GM23248 (cell line): Measurements from ENCODE around the gene ILK. TPM values are rescaled to one million over a fixed set of nuclear protein-coding genes. Genes with fewer than 3 reads are reported as not detected.
A peak's percentile ranks its signal among the peaks of the same experiment; 100 is the strongest.

Experiments used
- DNase-seq: peaks from one replicate; pipeline ENCODE4 v3.0.0-alpha.2; 2015
- H2AFZ ChIP-seq: fragments of 200-600 bp; sonication (generic); 2 replicates; pipeline ENCODE4 v1.6.1; 2016; ENCODE audit warnings: antibody characterized with exemption
- H3F3A ChIP-seq: fragments of 200-600 bp; sonication (generic); 2 replicates; pipeline ENCODE4 v1.6.1; 2016; ENCODE audit warnings: mild to moderate bottlenecking, antibody characterized with exemption, mixed run types; ENCODE audit not compliant: insufficient read depth
- H3K27ac ChIP-seq: fragments of 200-600 bp; sonication (generic); 2 replicates; pipeline ENCODE4 v1.5.1; 2016; ENCODE audit warnings: mild to moderate bottlenecking
- H3K27me3 ChIP-seq: fragments of 200-600 bp; sonication (generic); replicated peaks from 2 replicates; pipeline ENCODE4 v1.6.1; 2016; ENCODE audit warnings: mild to moderate bottlenecking; ENCODE audit not compliant: insufficient read depth
- H3K36me3 ChIP-seq: fragments of 200-600 bp; sonication (generic); 2 replicates; pipeline ENCODE4 v1.6.1; 2016; ENCODE audit warnings: low read depth, mild to moderate bottlenecking
- H3K4me1 ChIP-seq: fragments of 200-600 bp; sonication (generic); 2 replicates; pipeline ENCODE4 v1.6.1; 2016; ENCODE audit warnings: mild to moderate bottlenecking; ENCODE audit not compliant: insufficient read depth
- H3K4me2 ChIP-seq: fragments of 200-600 bp; sonication (generic); one replicate; pipeline ENCODE4 v1.6.1; 2016; ENCODE audit warnings: mild to moderate bottlenecking; ENCODE audit not compliant: unreplicated experiment
- H3K4me3 ChIP-seq: fragments of 200-600 bp; sonication (generic); 2 replicates; pipeline ENCODE4 v1.5.1; 2016; ENCODE audit warnings: mild to moderate bottlenecking
- H3K79me2 ChIP-seq: fragments of 200-600 bp; sonication (generic); 2 replicates; pipeline ENCODE4 v1.6.1; 2016; ENCODE audit warnings: mild to moderate bottlenecking; ENCODE audit not compliant: insufficient read depth
- H3K9ac ChIP-seq: fragments of 200-600 bp; sonication (generic); 2 replicates; pipeline ENCODE4 v1.6.1; 2016; ENCODE audit warnings: mild to moderate bottlenecking
- H3K9me2 ChIP-seq: fragments of 200-600 bp; sonication (generic); 2 replicates; pipeline ENCODE4 v1.6.1; 2016; ENCODE audit warnings: mixed run types, mild to moderate bottlenecking, moderate library complexity; ENCODE audit not compliant: insufficient read depth
- H3K9me3 ChIP-seq: fragments of 200-600 bp; sonication (generic); one replicate; pipeline ENCODE4 v1.6.1; 2017; ENCODE audit warnings: low read depth
- H4K20me1 ChIP-seq: fragments of 200-600 bp; sonication (generic); 2 replicates; pipeline ENCODE4 v1.6.0; 2016; ENCODE audit not compliant: insufficient read depth
- EZH2 ChIP-seq: fragments of 200-600 bp; sonication (generic); IDR thresholded peaks from 2 replicates; pipeline ENCODE4 v1.6.1; 2018; ENCODE audit warnings: antibody characterized with exemption, mild to moderate bottlenecking; ENCODE audit not compliant: insufficient read depth, poor library complexity, severe bottlenecking
- EZH2phosphoT487 ChIP-seq: fragments of 200-600 bp; sonication (generic); IDR thresholded peaks from 2 replicates; pipeline ENCODE4 v1.6.1; 2018; ENCODE audit warnings: antibody characterized with exemption, moderate library complexity, mild to moderate bottlenecking, low read depth; ENCODE audit not compliant: insufficient read depth
- WGBS, 2 experiments: methylation state at CpG; one replicate each; pipeline ENCODE4 v1.1.6; 2015 to 2017; ENCODE audit warnings: low lambda C conversion rate in 2 of 2, low coverage in 1 of 2; ENCODE audit errors: missing lambda C conversion rate in 2 of 2; 5-methylcytosine and 5-hydroxymethylcytosine counted together
- in situ Hi-C: fragments of 300-500 bp; cut with MboI; formaldehyde crosslinking; loops from 2 replicates; pipeline ENCODE4 v1.15.0; 2020
- polyA plus RNA-seq: library from polyadenylated mRNA; unstranded; fragments of >200 nt; fragmentation: Nextera tagmentation; extraction: Ambion mirVana; gene quantifications from 2 replicates; pipeline ENCODE4 v1.2.1, GENCODE V29; 2016
- total RNA-seq: library from RNA; depleted of rRNA; stranded (reverse); fragments of >200 nt; shearing (Covaris generic); gene quantifications from 2 replicates; pipeline ENCODE4 v1.2.3, GENCODE V29; 2014

Gene ILK
- total and polyA plus RNA-seq, 2 experiments from 2014 or later: 242 to 256 TPM

- Histone ChIP-seq H3K9me2 (no peaks in the 10 kb centered on the region), H3K27me3 (no peaks in the 10 kb centered on the region), H3K9me3 (no peaks in the 10 kb centered on the region), H3F3A (peaks cover 29% of the 10 kb centered on the region), H2AFZ (no peak overlapping the region), H4K20me1 (no peaks in the 10 kb centered on the region), H3K36me3 (no peaks in the 10 kb centered on the region), H3K79me2 (no peaks in the 10 kb centered on the region), H3K4me2 (peak overlapping the region; percentile 15), H3K9ac (no peak overlapping the region), H3K27ac (no peak overlapping the region), H3K4me3 (no peak overlapping the region), H3K4me1 (peaks cover 21% of the 10 kb centered on the region)
- in situ Hi-C loops: no loop called here
- 76 to 81% methylated on average over 4 of the region's 4 CpGs for WGBS, 2 experiments
- DNase-seq: no peak
- TF ChIP-seq EZH2phosphoT487: no peak
- no peak for TF ChIP-seq EZH2
Observed at GRCh38 chr11:6638429-6638828, 34.9 kb downstream of the ILK start.

DNA sequence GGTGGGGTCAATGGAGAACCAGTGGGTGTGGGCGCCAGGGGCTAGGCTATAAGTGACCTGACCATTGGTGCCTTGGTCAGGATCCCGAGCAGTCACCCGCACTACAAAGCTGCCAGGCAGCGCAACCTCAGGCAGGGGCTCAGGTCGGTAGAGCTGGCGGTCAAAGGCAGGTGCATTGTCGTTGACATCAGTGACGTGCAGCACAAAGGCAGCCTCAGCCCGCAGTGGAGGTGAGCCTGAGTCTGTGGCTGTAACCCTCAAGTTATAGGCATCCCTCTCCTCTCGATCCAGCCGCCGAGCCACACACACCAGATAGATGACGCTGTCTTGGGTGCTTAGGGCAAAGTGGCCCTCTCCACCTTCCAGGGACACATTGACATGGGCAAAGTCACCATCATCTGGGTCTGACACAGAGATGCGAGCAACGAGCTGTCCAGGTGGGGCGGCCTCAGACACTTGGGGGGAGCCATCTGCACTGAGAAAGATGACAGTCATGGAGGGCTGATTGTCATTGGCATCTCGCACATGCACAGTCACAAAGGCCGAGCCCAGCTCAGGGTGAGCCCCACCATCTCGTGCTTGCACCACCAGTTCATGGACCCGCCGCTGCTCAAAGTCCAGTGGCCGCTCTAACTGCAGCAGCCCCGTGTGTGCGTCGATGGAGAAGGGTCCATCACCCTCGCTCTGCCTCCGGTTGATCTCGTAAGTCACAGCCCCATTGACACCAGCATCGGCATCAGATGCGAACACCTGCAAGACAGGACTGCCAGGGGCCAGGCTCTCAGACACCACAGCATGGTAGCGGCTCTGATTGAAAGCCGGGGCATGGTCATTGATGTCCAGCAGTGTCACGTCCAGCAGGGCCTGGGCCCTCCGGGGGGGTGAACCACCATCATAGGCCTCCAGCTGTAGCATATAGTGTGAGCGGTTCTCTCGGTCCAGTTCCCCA, 36.7 kb downstream of the ILK start:
- DNase-seq: no peak
- H3F3A ChIP-seq: peaks cover 20% of the 10 kb centered on the region
- TF ChIP-seq EZH2: no peak
- TF ChIP-seq EZH2phosphoT487: no peak
- no peaks in the 10 kb centered on the region for H3K79me2 ChIP-seq
- no peaks in the 10 kb centered on the region for H3K36me3 ChIP-seq
- no peaks in the 10 kb centered on the region for H3K27me3 ChIP-seq
- 91 to 93% methylated on average over 35 to 36 of the region's 36 CpGs for WGBS, 2 experiments
- no peak overlapping the region for H3K4me2 ChIP-seq
- H3K9ac ChIP-seq: no peak overlapping the region
- no peak overlapping the region for H3K4me3 ChIP-seq
- H3K4me1 ChIP-seq: peaks cover 17% of the 10 kb centered on the region
- no peak overlapping the region for H2AFZ ChIP-seq
- no peaks in the 10 kb centered on the region for H4K20me1 ChIP-seq
- no peaks in the 10 kb centered on the region for H3K9me2 ChIP-seq
- no peak overlapping the region for H3K27ac ChIP-seq
- in situ Hi-C loops: no loop called here
- H3K9me3 ChIP-seq: no peaks in the 10 kb centered on the region

GRCh38 chr11:6640985-6641701, 37.6 kb downstream of the ILK start:
- no peak overlapping the region for H3K27ac ChIP-seq

DNA sequence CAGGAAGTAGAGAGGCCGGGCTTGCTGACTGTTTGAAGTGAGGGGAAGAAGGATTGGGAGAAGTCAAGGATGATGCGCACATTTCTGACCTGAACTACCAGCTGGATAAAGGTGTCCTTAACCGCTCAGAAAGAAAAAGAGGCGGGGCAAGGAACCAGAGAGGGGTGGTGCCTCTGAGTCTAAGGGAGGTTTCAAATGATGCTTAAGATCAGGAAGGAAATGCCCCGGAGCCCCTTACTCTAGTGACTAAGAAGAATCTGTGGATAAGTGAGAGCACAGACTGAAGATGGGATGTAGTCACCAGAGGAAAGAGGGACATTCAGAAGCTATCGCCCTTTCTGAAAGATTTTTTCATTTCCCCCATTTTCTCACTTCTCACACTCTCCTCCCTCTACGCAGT, 39.4 kb downstream of the ILK start:
- TF ChIP-seq EZH2phosphoT487: no peak
- no peak for TF ChIP-seq EZH2
- Histone ChIP-seq H3K4me1 (peaks cover 30% of the 10 kb centered on the region), H3K36me3 (no peaks in the 10 kb centered on the region), H3K4me2 (no peak overlapping the region), H3K4me3 (no peak overlapping the region), H2AFZ (no peak overlapping the region), H3K79me2 (no peaks in the 10 kb centered on the region), H3K27me3 (no peaks in the 10 kb centered on the region), H4K20me1 (no peaks in the 10 kb centered on the region), H3F3A (peaks cover 23% of the 10 kb centered on the region), H3K9me2 (no peaks in the 10 kb centered on the region), H3K27ac (no peak overlapping the region), H3K9me3 (no peaks in the 10 kb centered on the region), H3K9ac (no peak overlapping the region)
- in situ Hi-C loops: no loop called here
- DNase-seq: no peak
- WGBS, 2 experiments: 92 to 98% methylated on average over 7 of the region's 7 CpGs

More at GRCh38 chr11:6640985-6641701, 37.6 kb downstream of the ILK start:
- Histone ChIP-seq H3K4me1 (peaks cover 20% of the 10 kb centered on the region), H3K79me2 (no peaks in the 10 kb centered on the region), H3K27me3 (no peaks in the 10 kb centered on the region), H3K9me2 (no peaks in the 10 kb centered on the region), H2AFZ (no peak overlapping the region), H3K9me3 (no peaks in the 10 kb centered on the region), H3K36me3 (no peaks in the 10 kb centered on the region), H3K4me2 (no peak overlapping the region), H3F3A (peaks cover 23% of the 10 kb centered on the region), H3K9ac (no peak overlapping the region), H3K4me3 (no peak overlapping the region), H4K20me1 (no peaks in the 10 kb centered on the region)
- no peak for TF ChIP-seq EZH2
- no peak for TF ChIP-seq EZH2phosphoT487
- 92 to 93% methylated on average over 25 to 26 of the region's 26 CpGs for WGBS, 2 experiments
- no peak for DNase-seq
- in situ Hi-C loops: no loop called here
